HepG2 (cell line): ENCODE data around the gene CMTM3. TPM values are rescaled to one million over a fixed set of nuclear protein-coding genes. Genes with fewer than 3 reads are reported as not detected.

Experiments used
- ARNTL ChIP-seq: sonication (generic); formaldehyde crosslinking; IDR thresholded peaks from 2 replicates; pipeline ENCODE4 v1.4.0; 2020; ENCODE audit warnings: mild to moderate bottlenecking, missing genetic modification reagents
- ZBTB3 ChIP-seq: sonication (generic); formaldehyde crosslinking; IDR thresholded peaks from 2 replicates; pipeline ENCODE4 v1.4.0; 2020; ENCODE audit warnings: low read depth, mild to moderate bottlenecking, moderate library complexity, missing genetic modification reagents, borderline replicate concordance
- ZFP62 ChIP-seq: sonication (generic); formaldehyde crosslinking; IDR thresholded peaks from 2 replicates; pipeline ENCODE4 v1.4.0; 2020; ENCODE audit warnings: missing genetic modification reagents
- ZFX ChIP-seq: sonication (generic); formaldehyde crosslinking; IDR thresholded peaks from 2 replicates; pipeline ENCODE4 v1.4.0; 2020; ENCODE audit warnings: mild to moderate bottlenecking, low read depth, missing genetic modification reagents, moderate library complexity
- ZNF3 ChIP-seq: IDR thresholded peaks from 2 replicates; pipeline ENCODE4 v1.7.0; 2017; ENCODE audit warnings: inconsistent platforms
- ZNF460 ChIP-seq: sonication (generic); formaldehyde crosslinking; IDR thresholded peaks from 2 replicates; pipeline ENCODE4 v1.5.1; 2020; ENCODE audit warnings: missing genetic modification reagents, mild to moderate bottlenecking, borderline replicate concordance
- ZNF552 ChIP-seq: sonication (generic); formaldehyde crosslinking; IDR thresholded peaks from 2 replicates; pipeline ENCODE4 v1.9.0; 2022; ENCODE audit warnings: missing genetic modification reagents, mild to moderate bottlenecking, borderline replicate concordance
- ZNF670 ChIP-seq: sonication (generic); formaldehyde crosslinking; IDR thresholded peaks from 2 replicates; pipeline ENCODE4 v1.8.0; 2022; ENCODE audit warnings: mild to moderate bottlenecking, missing genetic modification reagents, borderline replicate concordance
- polyA plus RNA-seq, 8 experiments: library from polyadenylated mRNA; depleted of rRNA in 3 of 8; stranded (reverse) in 7 of 8; unstranded in 1 of 8; fragments of >200 nt; fragmentation: Illumina TruSeq in 4 of 8; extraction: Trizol in 4 of 8; gene quantifications; 2 replicates each; pipeline versions ENCODE4 v1.2.1 to v1.2.3, GENCODE V29; 2011 to 2016; ENCODE audit warnings: low read depth in 4 of 8, missing spikeins in 1 of 8, mixed read lengths in 1 of 8; ENCODE audit not compliant: insufficient read depth in 1 of 8
- total RNA-seq, 5 experiments: library from RNA; depleted of rRNA; stranded (reverse); fragments of >200 nt; fragmentation: Illumina TruSeq; extraction: Trizol; gene quantifications; 2 replicates each; pipeline ENCODE4 v1.2.3, GENCODE V29; 2016; ENCODE audit warnings: low read depth in 1 of 5
- TF ChIP-seq, protein P1 (sequence below): sonication (generic); formaldehyde crosslinking; IDR thresholded peaks from 2 replicates; pipeline ENCODE4 v1.5.1; 2020; ENCODE audit warnings: mild to moderate bottlenecking, missing genetic modification reagents, borderline replicate concordance
- TF ChIP-seq, protein P2 (sequence below): sonication (generic); formaldehyde crosslinking; IDR thresholded peaks from 2 replicates; pipeline ENCODE4 v1.4.0; 2020; ENCODE audit warnings: mild to moderate bottlenecking, missing genetic modification reagents
- TF ChIP-seq, protein P3 (sequence below): sonication (generic); formaldehyde crosslinking; IDR thresholded peaks from 2 replicates; pipeline ENCODE4 v1.5.0; 2020; ENCODE audit warnings: missing genetic modification reagents
- TF ChIP-seq, protein P4 (sequence below): sonication (generic); formaldehyde crosslinking; IDR thresholded peaks from 2 replicates; pipeline ENCODE4 v1.4.0; 2020; ENCODE audit warnings: mild to moderate bottlenecking, missing genetic modification reagents
- TF ChIP-seq, protein P5 (sequence below), 2 experiments: fragments of 450-650 bp in 1 of 2; sonication (generic) in 1 of 2; formaldehyde crosslinking; IDR thresholded peaks; 2 replicates each; pipeline versions ENCODE4 v1.5.0 to v1.8.0; 2020 to 2022; ENCODE audit warnings: mild to moderate bottlenecking in 1 of 2, missing genetic modification reagents in 1 of 2
- TF ChIP-seq, protein P6 (sequence below): IDR thresholded peaks from 2 replicates; pipeline ENCODE4 v1.4.0; 2020; ENCODE audit warnings: mild to moderate bottlenecking, missing genetic modification reagents

The CMTM3 gene
- total and polyA plus RNA-seq, 2 of the 13 experiments (the other 11 are each of a cell fraction or from before 2014, with no cell fraction given): 29.2 to 48.7 TPM

DNA sequence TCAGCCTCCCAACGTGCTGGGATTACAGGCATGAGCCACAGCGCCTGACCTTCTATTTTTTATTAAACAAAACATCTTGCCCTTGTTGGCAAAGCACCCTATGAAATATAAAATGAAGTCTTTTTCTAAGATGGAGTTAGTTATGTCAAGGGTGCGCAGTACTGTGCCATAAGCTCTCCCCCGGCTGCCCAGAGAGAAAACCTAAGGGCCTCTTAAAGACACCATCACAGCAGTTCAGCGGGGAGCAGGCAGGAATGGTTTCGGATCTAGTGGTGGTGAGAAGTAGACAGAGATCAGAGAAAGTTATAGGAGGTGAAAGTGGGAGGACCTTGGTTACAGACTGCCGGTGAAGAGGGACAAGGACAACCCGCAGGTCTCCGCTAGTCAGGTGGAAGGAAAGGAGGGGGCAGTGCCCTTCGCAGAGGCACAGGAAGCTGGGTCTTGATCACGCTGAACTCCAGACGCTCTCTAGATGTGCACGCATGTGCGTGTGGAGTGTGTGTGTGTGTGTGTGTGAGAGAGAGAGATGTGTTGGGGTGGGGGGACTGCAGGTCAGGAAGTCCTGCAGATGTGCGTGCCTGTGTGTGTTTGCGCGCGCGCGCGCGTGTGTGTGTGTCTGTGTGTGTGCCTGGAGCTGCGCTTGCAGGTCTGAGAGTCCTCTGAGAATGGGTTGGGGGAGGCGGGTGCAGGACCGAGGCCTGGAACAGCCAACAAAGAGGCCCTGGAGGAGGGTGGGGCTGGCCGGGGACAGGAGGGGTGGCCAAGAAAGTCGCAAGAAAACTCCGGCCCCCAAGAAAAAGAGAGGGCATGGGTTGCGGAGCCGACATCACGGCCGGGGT, 748 bp upstream of the CMTM3 start (continued):
- TF ChIP-seq, protein P1, sequence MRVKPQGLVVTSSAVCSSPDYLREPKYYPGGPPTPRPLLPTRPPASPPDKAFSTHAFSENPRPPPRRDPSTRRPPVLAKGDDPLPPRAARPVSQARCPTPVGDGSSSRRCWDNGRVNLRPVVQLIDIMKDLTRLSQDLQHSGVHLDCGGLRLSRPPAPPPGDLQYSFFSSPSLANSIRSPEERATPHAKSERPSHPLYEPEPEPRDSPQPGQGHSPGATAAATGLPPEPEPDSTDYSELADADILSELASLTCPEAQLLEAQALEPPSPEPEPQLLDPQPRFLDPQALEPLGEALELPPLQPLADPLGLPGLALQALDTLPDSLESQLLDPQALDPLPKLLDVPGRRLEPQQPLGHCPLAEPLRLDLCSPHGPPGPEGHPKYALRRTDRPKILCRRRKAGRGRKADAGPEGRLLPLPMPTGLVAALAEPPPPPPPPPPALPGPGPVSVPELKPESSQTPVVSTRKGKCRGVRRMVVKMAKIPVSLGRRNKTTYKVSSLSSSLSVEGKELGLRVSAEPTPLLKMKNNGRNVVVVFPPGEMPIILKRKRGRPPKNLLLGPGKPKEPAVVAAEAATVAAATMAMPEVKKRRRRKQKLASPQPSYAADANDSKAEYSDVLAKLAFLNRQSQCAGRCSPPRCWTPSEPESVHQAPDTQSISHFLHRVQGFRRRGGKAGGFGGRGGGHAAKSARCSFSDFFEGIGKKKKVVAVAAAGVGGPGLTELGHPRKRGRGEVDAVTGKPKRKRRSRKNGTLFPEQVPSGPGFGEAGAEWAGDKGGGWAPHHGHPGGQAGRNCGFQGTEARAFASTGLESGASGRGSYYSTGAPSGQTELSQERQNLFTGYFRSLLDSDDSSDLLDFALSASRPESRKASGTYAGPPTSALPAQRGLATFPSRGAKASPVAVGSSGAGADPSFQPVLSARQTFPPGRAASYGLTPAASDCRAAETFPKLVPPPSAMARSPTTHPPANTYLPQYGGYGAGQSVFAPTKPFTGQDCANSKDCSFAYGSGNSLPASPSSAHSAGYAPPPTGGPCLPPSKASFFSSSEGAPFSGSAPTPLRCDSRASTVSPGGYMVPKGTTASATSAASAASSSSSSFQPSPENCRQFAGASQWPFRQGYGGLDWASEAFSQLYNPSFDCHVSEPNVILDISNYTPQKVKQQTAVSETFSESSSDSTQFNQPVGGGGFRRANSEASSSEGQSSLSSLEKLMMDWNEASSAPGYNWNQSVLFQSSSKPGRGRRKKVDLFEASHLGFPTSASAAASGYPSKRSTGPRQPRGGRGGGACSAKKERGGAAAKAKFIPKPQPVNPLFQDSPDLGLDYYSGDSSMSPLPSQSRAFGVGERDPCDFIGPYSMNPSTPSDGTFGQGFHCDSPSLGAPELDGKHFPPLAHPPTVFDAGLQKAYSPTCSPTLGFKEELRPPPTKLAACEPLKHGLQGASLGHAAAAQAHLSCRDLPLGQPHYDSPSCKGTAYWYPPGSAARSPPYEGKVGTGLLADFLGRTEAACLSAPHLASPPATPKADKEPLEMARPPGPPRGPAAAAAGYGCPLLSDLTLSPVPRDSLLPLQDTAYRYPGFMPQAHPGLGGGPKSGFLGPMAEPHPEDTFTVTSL (CRISPR knock-in tag): no peak
- TF ChIP-seq, protein P2, sequence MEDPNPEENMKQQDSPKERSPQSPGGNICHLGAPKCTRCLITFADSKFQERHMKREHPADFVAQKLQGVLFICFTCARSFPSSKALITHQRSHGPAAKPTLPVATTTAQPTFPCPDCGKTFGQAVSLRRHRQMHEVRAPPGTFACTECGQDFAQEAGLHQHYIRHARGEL (CRISPR knock-in tag): no peak
- no peak for TF ChIP-seq ZNF552 (CRISPR knock-in tag)
- TF ChIP-seq, protein P3, sequence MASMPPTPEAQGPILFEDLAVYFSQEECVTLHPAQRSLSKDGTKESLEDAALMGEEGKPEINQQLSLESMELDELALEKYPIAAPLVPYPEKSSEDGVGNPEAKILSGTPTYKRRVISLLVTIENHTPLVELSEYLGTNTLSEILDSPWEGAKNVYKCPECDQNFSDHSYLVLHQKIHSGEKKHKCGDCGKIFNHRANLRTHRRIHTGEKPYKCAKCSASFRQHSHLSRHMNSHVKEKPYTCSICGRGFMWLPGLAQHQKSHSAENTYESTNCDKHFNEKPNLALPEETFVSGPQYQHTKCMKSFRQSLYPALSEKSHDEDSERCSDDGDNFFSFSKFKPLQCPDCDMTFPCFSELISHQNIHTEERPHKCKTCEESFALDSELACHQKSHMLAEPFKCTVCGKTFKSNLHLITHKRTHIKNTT: no peak
- TF ChIP-seq, protein P4, sequence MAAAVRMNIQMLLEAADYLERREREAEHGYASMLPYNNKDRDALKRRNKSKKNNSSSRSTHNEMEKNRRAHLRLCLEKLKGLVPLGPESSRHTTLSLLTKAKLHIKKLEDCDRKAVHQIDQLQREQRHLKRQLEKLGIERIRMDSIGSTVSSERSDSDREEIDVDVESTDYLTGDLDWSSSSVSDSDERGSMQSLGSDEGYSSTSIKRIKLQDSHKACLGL (CRISPR knock-in tag): peak; percentile 25; the same call in 1 of the 2 replicates
- TF ChIP-seq ARNTL (CRISPR knock-in tag): no peak
- TF ChIP-seq ZNF3 (CRISPR knock-in tag): no peak
- TF ChIP-seq, protein P5, sequence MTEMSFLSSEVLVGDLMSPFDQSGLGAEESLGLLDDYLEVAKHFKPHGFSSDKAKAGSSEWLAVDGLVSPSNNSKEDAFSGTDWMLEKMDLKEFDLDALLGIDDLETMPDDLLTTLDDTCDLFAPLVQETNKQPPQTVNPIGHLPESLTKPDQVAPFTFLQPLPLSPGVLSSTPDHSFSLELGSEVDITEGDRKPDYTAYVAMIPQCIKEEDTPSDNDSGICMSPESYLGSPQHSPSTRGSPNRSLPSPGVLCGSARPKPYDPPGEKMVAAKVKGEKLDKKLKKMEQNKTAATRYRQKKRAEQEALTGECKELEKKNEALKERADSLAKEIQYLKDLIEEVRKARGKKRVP (CRISPR knock-in tag; IDR thresholded peaks at IDR 0.05): no peak
- TF ChIP-seq, protein P6, sequence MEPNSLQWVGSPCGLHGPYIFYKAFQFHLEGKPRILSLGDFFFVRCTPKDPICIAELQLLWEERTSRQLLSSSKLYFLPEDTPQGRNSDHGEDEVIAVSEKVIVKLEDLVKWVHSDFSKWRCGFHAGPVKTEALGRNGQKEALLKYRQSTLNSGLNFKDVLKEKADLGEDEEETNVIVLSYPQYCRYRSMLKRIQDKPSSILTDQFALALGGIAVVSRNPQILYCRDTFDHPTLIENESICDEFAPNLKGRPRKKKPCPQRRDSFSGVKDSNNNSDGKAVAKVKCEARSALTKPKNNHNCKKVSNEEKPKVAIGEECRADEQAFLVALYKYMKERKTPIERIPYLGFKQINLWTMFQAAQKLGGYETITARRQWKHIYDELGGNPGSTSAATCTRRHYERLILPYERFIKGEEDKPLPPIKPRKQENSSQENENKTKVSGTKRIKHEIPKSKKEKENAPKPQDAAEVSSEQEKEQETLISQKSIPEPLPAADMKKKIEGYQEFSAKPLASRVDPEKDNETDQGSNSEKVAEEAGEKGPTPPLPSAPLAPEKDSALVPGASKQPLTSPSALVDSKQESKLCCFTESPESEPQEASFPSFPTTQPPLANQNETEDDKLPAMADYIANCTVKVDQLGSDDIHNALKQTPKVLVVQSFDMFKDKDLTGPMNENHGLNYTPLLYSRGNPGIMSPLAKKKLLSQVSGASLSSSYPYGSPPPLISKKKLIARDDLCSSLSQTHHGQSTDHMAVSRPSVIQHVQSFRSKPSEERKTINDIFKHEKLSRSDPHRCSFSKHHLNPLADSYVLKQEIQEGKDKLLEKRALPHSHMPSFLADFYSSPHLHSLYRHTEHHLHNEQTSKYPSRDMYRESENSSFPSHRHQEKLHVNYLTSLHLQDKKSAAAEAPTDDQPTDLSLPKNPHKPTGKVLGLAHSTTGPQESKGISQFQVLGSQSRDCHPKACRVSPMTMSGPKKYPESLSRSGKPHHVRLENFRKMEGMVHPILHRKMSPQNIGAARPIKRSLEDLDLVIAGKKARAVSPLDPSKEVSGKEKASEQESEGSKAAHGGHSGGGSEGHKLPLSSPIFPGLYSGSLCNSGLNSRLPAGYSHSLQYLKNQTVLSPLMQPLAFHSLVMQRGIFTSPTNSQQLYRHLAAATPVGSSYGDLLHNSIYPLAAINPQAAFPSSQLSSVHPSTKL (CRISPR knock-in tag): 0 out of 2 replicates have a peak, but pooled peaks have one; percentile 6
- TF ChIP-seq ZNF460 (CRISPR knock-in tag): peak; percentile 24; the same call in 1 of the 2 replicates
- TF ChIP-seq ZFP62 (CRISPR knock-in tag): no peak
- TF ChIP-seq ZBTB3: 0 out of 2 replicates have a peak, but pooled peaks have one; percentile 15
- TF ChIP-seq ZNF670 (CRISPR knock-in tag): 0 out of 2 replicates have a peak, but pooled peaks have one; percentile 23
- peak; percentile 78 for TF ChIP-seq ZFX
